HG02938 (cell line): ENCODE results near the gene DLG2.

Source experiments
- ATAC-seq: cut with Tn5 transposase; IDR thresholded peaks from one replicate; pipeline ENCODE4 v1.9.1; 2021; ENCODE audit warnings: mild to moderate bottlenecking, moderate library complexity; ENCODE audit not compliant: unreplicated experiment

DLG2 gene

GRCh38 chr11:83572581-83573496 is 2054.3 kb downstream of the DLG2 start:
- ATAC-seq = no peak

GRCh38 chr11:83571302-83571701 is 2055.8 kb downstream of the DLG2 start:
- no peak for ATAC-seq

- ATAC-seq = no peak
Measured at GRCh38 chr11:83569134-83569805, 2057.9 kb downstream of the DLG2 start.

GRCh38 chr11:83568516-83568915 is 2058.6 kb downstream of the DLG2 start:
- ATAC-seq = no peak

GRCh38 chr11:83566950-83567349 is 2060.2 kb downstream of the DLG2 start:
- no peak for ATAC-seq

- ATAC-seq = no peak
Measured at GRCh38 chr11:83564870-83565269, 2062.3 kb downstream of the DLG2 start.

GRCh38 chr11:83558281-83558680 is 2068.9 kb downstream of the DLG2 start:
- no peak for ATAC-seq

- ATAC-seq = no peak
Measured at GRCh38 chr11:83557653-83558052, 2069.5 kb downstream of the DLG2 start.

GRCh38 chr11:83554876-83555275 is 2072.3 kb downstream of the DLG2 start:
- no peak for ATAC-seq

- ATAC-seq = no peak
Measured at GRCh38 chr11:83549984-83550667, 2077.0 kb downstream of the DLG2 start.

GRCh38 chr11:83546368-83546767 is 2080.8 kb downstream of the DLG2 start:
- ATAC-seq = no peak

GRCh38 chr11:83545494-83546260 is 2081.5 kb downstream of the DLG2 start:
- ATAC-seq = no peak

GRCh38 chr11:83544846-83545245 is 2082.3 kb downstream of the DLG2 start:
- no peak for ATAC-seq

GRCh38 chr11:83543706-83544439 is 2083.3 kb downstream of the DLG2 start:
- ATAC-seq = no peak

- no peak for ATAC-seq
Measured at GRCh38 chr11:83542861-83543260, 2084.3 kb downstream of the DLG2 start.

- no peak for ATAC-seq
Measured at GRCh38 chr11:83540728-83541127, 2086.4 kb downstream of the DLG2 start.

- no peak for ATAC-seq
Measured at GRCh38 chr11:83540112-83540675, 2086.9 kb downstream of the DLG2 start.

GRCh38 chr11:83538286-83538685 is 2088.9 kb downstream of the DLG2 start:
- ATAC-seq = no peak

- ATAC-seq = no peak
Measured at GRCh38 chr11:83537131-83537610, 2090.0 kb downstream of the DLG2 start.

GRCh38 chr11:83533166-83533565 is 2094.0 kb downstream of the DLG2 start:
- no peak for ATAC-seq
